ENCODE data around the gene PJA1.

PJA1 gene

DNA sequence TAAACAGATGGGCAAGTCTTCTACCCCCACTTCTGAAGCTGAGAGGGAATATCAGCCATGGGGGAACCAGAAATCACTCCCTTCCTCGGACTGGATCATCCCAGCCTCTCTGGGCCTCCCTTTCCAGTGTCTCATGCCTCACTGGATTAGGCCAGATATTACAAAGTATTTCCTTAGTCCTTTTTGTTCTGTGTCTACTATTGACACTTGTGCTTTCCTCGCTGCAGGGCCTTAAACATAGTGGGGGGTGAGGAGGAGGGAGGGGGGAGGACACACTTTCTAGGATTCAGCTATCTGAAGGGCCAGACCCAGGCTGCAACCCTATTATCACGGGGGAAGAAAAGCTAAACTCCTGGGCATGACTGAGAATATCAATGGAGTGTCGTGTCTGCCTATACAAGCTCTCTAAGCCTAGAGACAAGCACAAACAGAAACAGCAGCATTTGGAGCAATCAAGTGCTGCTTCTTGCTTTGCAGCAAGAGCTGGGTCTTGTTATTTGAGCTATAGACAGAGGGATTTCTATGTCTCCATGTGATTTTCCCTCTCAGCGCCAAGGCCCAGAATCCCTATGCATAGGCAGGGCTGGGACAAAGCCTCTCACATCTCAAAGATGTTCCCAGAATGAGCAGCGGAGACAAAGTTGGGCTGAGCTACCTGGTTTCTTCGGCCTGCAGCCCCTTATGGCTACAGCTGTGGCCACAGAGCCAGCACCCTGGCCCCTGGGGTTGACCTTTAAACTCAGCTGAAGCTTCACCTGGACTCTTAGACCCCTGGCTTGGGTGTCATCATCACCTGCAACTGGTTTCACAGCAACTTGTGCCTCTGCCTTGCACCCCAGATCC lies 20.2 kb downstream of the PJA1 start:
- no peak for DNase-seq (ENCODE audit: low read depth)
- H3K4me3 ChIP-seq (ENCODE audit: low read length): no peak overlapping the region
- TF ChIP-seq, protein P1, sequence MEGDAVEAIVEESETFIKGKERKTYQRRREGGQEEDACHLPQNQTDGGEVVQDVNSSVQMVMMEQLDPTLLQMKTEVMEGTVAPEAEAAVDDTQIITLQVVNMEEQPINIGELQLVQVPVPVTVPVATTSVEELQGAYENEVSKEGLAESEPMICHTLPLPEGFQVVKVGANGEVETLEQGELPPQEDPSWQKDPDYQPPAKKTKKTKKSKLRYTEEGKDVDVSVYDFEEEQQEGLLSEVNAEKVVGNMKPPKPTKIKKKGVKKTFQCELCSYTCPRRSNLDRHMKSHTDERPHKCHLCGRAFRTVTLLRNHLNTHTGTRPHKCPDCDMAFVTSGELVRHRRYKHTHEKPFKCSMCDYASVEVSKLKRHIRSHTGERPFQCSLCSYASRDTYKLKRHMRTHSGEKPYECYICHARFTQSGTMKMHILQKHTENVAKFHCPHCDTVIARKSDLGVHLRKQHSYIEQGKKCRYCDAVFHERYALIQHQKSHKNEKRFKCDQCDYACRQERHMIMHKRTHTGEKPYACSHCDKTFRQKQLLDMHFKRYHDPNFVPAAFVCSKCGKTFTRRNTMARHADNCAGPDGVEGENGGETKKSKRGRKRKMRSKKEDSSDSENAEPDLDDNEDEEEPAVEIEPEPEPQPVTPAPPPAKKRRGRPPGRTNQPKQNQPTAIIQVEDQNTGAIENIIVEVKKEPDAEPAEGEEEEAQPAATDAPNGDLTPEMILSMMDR (conservative IDR thresholded peaks at IDR 0.05; ENCODE audit: low read depth, low read length): no peak

DNA sequence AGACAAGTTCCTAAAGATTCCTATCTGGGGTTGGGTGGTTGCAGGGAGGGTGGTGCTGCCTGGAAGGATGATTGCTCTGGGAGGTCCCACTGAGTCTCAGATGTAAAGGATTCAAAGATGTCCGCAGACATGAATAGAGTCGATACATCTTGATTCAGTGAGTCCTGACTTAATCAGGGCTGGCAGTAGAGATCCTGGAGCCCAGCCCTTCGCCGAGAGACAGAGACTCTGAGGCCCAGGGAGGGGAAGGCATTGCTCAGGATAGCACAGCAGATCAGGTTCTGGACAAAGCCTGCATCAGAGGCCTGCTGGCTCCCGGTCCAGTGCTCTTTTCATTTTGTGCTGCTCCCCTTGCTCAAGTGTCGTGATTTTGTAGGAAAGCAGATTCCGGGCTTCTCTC lies 21.7 kb downstream of the PJA1 start:
- TF ChIP-seq, protein P1 (conservative IDR thresholded peaks at IDR 0.05; ENCODE audit: low read depth, low read length): no peak
- no peak for DNase-seq (ENCODE audit: low read depth)
- H3K4me3 ChIP-seq (ENCODE audit: low read length): no peak overlapping the region

DNA sequence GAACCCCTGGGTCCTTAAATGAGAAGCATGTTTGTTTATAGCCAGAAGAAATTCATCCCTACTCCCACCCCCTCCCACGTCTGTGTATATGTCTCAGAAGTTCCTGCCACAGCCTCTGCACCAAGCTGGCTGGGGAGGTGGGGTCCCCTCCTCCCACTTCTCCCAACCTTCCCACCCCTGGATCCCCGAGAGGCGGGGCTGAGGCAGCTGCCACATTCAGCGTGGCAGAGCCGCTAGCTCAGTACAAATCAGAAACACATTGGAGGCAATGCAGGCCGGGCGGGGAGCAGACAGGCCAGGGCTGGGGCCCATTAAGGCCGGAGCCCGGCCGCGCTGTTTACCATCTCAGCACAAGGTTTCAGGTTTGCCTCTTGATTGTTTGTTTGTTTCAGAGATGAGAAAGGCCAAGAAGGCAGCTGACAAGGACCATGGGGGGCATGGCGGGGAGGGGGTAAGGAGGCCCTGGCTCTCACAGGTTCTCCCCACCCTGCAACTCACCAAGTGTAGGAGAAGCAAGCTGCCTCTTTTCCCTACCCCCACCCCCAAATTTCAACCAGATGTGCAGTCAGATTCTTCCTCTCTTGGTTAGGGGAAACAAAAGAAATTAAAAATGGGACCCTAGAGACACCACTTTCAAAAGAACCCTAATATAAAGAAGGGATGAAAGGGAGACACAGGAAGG lies 22.3 kb downstream of the PJA1 start:
- no peak overlapping the region for H3K4me3 ChIP-seq (ENCODE audit: low read length)
- no peak for DNase-seq (ENCODE audit: low read depth)
- TF ChIP-seq, protein P1 (conservative IDR thresholded peaks at IDR 0.05; ENCODE audit: low read depth, low read length): no peak

DNA sequence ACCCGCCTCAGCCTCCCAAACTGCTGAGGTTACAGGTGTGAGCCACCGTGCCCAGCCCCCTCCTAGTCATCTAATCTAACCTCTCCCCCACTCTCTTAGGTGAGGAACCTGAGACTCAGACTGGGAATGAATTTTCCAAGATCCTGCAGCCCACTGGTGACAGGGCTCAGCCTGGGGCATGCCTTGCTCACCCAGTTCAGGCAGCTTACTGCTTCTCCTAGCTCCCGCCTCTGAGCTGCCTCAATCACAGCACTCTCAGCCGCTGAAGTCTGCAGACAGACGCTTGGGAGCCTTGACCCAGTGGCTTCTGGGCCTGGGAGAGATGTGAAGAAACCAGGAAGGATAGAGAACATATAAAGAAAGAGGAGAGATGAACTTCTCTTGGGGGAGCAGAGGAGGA lies 24.4 kb downstream of the PJA1 start:
- no peak for DNase-seq (ENCODE audit: low read depth)
- TF ChIP-seq, protein P1 (conservative IDR thresholded peaks at IDR 0.05; ENCODE audit: low read depth, low read length): no peak
- no peak overlapping the region for H3K4me3 ChIP-seq (ENCODE audit: low read length)

DNA sequence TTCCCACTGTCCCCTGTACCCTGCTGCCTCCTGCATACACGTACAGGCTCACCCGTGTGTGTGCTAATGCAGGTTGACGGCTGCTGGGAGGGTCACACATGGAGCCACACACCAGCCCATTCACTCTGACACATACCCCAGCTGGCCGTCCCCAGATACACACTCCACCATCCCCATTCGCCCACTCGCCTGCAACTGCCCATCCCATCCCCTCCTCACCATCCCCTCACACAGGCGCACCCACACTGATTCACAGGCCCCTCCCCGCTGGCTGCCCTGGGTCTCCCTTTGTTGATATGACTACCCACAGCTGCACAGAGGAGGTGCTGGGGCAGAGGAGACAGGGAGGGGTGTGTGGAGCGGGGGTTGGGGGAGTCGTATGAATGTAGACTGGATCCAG lies 25.7 kb downstream of the PJA1 start:
- DNase-seq (ENCODE audit: low read depth): no peak
- no peak overlapping the region for H3K4me3 ChIP-seq (ENCODE audit: low read length)
- TF ChIP-seq, protein P1 (conservative IDR thresholded peaks at IDR 0.05; ENCODE audit: low read depth, low read length): no peak

DNA sequence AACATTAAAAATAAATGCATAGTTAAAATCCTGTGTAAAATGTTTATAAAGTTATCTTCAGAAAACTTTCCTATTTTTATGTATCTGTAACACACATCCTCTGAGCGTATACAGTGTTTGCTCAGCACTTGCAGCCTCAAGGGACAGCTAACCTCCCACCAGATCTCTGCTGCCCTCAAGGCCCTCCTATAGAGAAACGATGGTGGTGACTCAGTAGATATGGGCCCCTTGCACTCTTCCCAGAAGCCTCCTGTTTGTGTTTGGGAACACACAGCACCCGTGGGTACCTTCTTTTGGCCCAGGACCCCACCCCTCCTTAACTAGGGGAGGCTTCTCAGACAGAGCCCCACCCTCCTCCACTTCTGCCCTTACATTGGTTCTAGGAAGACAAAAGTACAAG lies 26.7 kb downstream of the PJA1 start:
- no peak for DNase-seq (ENCODE audit: low read depth)
- TF ChIP-seq, protein P1 (conservative IDR thresholded peaks at IDR 0.05; ENCODE audit: low read depth, low read length): no peak
- no peak overlapping the region for H3K4me3 ChIP-seq (ENCODE audit: low read length)

DNA sequence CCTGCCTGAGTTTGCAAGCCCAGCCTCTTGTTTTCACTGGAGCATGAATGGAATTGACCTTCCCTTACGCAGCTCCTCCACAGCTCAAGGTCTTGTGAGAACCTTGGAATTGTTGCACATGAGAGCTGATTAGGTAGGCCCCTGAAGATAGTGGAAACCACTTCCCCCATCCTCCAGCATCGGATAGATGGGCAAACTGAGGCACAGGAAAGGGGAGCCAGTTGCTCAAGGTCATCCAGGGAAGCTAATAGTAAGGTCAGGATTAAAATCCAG lies 27.2 kb downstream of the PJA1 start:
- TF ChIP-seq, protein P1 (conservative IDR thresholded peaks at IDR 0.05; ENCODE audit: low read depth, low read length): no peak
- DNase-seq (ENCODE audit: low read depth): no peak
- H3K4me3 ChIP-seq (ENCODE audit: low read length): no peak overlapping the region
